ENCODE measurements around the gene CD180.

Gene CD180

GRCh38 chr5:67211926-67212325 lies 15.3 kb upstream of the CD180 start:
- DNase-seq (ENCODE audit: low read depth), result peak; percentile 82
- H3K4me3 ChIP-seq (ENCODE audit: low read depth, low read length), result no peak overlapping the region
- no peak for TF ChIP-seq CTCF (conservative IDR thresholded peaks at IDR 0.05; ENCODE audit: low read depth, low read length)

- TF ChIP-seq CTCF (conservative IDR thresholded peaks at IDR 0.05; ENCODE audit: low read depth, low read length), result peak; percentile 79
- no peak overlapping the region for H3K4me3 ChIP-seq (ENCODE audit: low read depth, low read length)
- DNase-seq (ENCODE audit: low read depth), result peak; percentile 86
Observed at GRCh38 chr5:67209141-67209771, 12.7 kb upstream of the CD180 start.

- DNase-seq (ENCODE audit: low read depth), result no peak
- TF ChIP-seq CTCF (conservative IDR thresholded peaks at IDR 0.05; ENCODE audit: low read depth, low read length), result no peak
- H3K4me3 ChIP-seq (ENCODE audit: low read depth, low read length), result no peak overlapping the region
Observed at GRCh38 chr5:67208403-67208802, 11.8 kb upstream of the CD180 start.

- TF ChIP-seq CTCF (conservative IDR thresholded peaks at IDR 0.05; ENCODE audit: low read depth, low read length), result no peak
- DNase-seq (ENCODE audit: low read depth), result peak; percentile 32
- H3K4me3 ChIP-seq (ENCODE audit: low read depth, low read length), result no peak overlapping the region
Observed at GRCh38 chr5:67206929-67207328, 10.3 kb upstream of the CD180 start.

- H3K4me3 ChIP-seq (ENCODE audit: low read depth, low read length), result no peak overlapping the region
- TF ChIP-seq CTCF (conservative IDR thresholded peaks at IDR 0.05; ENCODE audit: low read depth, low read length), result no peak
- no peak for DNase-seq (ENCODE audit: low read depth)
Observed at GRCh38 chr5:67206461-67206860, 9.9 kb upstream of the CD180 start.

- H3K4me3 ChIP-seq (ENCODE audit: low read depth, low read length), result no peak overlapping the region
- no peak for DNase-seq (ENCODE audit: low read depth)
- TF ChIP-seq CTCF (conservative IDR thresholded peaks at IDR 0.05; ENCODE audit: low read depth, low read length), result no peak
Observed at GRCh38 chr5:67205981-67206380, 9.4 kb upstream of the CD180 start.

GRCh38 chr5:67204821-67205220 lies 8.2 kb upstream of the CD180 start:
- H3K4me3 ChIP-seq (ENCODE audit: low read depth, low read length), result no peak overlapping the region
- no peak for TF ChIP-seq CTCF (conservative IDR thresholded peaks at IDR 0.05; ENCODE audit: low read depth, low read length)
- DNase-seq (ENCODE audit: low read depth), result no peak
